HG02571 (cell line): ENCODE data around the gene CACNA1C.
"Not testable (repeated sequence)": the region's sequence is repeated elsewhere in the genome, so short reads cannot be mapped to it uniquely, and the experiment has no call there.

ENCODE experiments used
- ATAC-seq: cut with Tn5 transposase; IDR thresholded peaks from one replicate; pipeline ENCODE4 v1.9.1; 2021; ENCODE audit warnings: mild to moderate bottlenecking, moderate library complexity; ENCODE audit not compliant: unreplicated experiment

Gene CACNA1C

DNA sequence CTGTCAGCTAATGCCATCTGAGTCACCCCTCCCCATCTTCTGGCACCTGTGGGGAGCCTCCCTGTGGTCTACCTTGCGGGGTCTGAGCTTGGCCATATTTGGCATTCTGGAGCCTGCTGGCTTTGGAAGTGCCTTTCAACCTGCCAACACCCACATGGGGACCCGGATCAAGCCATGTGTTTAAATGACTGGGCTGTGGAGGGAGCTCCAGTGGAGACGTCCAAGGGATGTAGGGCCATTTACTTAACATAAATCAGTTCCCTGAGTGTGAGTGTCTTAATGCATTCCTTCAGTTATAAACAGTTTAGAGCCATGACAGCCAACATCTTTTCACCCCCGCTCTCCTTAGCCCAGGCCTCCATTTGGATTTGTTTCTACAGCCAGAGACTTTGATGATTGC is 22.0 kb downstream of the CACNA1C start:
- no peak for ATAC-seq

DNA sequence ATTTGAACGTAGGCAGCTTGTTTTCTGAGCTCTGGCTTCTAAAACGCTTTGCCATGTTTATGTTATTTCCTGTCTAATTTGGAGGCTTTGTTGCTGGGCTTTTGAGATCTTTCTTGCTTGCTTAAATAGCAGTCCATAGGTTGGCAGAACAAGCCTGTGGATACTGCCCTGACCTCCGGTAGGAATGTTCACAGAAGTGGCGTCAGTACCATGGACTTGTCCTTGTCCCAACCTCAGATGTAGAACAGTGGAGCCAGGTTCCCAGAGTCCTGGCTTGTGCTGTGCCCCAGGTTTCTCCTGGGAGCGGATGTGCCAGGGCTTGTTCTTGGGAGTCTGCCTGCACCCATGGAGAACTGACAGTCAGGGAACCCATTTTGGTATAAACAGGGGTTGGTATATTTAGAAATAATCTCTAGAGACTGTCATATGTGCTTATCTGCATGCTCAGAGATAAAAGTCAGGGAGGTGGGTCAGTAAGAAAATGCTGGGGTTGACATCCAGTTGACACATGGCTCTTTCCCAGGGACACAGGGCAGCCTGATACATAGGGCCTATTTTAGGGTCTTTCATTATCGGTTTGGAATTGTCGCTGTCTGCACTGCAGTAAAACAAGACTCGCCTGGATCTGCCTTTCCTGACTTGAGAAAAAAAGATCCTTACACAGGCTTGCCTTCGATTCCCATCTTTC is 22.9 kb downstream of the CACNA1C start:
- ATAC-seq, result no peak

GRCh38 chr12:2076196-2076570 is 23.4 kb downstream of the CACNA1C start:
- no peak for ATAC-seq

GRCh38 chr12:2076728-2077127 is 23.9 kb downstream of the CACNA1C start:
- ATAC-seq, result no peak

DNA sequence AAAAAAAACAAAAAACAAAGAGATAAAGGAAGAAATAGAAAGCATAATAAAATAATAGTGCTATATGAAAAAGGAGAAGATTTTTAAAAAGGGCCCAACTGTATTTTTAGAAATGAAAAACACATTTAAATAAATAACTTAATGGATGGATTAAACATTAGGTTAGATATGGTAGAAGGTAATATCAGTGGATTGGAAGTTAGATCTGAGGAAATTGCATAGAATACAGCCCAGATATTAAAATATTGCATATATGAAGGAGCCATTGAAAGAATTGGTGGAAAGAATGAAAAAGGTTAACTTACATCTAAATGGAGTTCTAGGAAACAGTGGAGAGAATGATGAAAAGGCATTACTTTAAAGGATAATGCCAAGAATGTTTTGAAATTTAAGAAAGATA is 27.8 kb downstream of the CACNA1C start:
- ATAC-seq, result no peak

DNA sequence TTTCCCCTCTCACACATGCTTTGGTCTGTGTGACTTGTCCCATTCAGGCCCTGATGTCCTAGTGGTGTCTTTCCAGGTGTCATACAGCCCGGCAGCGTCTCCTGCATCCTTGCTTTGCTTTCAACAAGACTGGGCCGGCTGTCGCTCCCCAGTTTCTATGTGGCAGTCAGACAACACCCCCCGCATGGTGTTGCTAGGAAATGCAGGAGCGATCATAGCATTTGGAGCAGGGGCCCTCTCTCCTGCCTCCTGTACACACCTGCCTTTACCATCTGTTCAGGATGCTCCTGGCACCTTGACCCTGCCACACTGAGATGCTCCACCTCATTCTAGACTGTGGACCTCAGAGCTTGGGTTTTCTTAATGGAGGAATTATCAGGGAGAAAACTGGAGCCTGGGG is 29.5 kb downstream of the CACNA1C start:
- ATAC-seq, result no peak

DNA sequence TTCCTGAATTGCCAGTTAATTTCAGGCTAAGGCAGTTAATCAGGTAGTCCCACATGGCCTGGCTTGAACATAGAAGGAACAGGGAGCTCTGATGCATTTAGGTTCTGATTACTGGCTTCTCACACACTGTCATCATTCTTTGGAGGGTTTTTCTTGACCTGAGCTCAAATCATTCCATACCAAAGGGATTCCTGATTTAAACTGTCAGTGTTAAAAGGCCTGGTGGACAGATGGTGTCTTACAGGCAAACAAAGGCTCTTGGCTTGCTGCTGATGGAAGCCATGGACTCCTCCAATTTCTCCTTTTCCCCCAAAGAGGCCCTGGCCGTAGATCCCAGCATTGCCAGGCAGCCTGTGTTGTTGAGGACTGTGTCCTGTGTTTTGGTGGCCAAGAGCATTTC is 30.2 kb downstream of the CACNA1C start:
- ATAC-seq, result no peak

DNA sequence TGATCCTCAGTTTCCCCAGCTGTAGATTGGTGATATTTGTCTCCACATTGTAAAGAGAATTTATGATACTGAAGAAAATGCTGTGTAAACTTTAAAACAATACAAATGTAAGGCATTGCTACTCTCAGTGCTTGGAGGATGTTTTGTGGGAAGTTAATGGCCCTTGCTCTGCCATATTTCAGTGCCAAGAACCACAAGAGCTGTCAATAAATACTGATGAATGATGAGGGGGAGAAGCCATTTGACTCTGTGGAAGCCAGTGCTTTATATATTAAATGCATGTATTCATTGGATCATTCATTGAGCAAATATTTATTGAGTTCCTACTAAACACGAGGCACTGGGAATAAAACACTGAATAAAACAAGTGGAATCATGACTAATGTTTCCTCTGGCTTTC is 30.8 kb downstream of the CACNA1C start:
- ATAC-seq, result no peak

DNA sequence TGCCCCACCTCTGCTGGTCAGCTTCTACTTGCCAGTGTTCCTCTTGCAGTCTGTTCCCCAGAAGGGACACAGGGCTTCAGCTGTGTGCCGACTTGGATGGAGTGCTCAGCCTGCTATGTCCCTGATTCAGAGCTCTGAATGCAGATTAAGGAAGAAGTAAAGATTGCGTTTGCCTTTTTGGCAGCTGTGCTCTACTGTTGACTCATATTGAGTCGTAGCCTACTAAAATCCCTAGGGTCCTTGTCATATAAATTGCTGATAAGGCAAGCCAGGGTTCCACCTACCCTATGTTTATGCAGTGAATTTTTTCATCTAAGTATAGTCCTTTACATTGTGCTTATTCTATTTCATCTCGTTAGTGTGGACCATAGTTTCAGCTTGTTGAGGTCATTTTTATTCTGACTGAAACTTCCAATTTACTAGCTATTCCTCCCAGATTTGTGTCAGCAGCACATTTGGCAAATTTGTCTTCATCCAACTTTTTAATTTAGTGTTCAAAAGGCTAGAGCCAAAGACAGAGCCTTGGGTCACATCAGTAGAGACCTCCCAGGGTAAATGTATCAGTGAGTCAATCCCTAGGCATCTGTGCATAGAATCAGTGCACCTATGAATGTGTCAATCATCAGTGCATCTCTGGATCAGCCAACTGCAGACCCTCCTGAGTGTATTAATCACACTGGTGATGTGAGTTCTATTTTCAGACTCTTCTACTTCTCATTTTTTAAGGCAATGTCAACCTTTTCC is 31.9 kb downstream of the CACNA1C start:
- no peak for ATAC-seq

GRCh38 chr12:2092354-2092753 is 39.6 kb downstream of the CACNA1C start:
- no peak for ATAC-seq

GRCh38 chr12:2092890-2093289 is 40.1 kb downstream of the CACNA1C start:
- no peak for ATAC-seq

GRCh38 chr12:2094597-2094996 is 41.8 kb downstream of the CACNA1C start:
- no peak for ATAC-seq

GRCh38 chr12:2095878-2096277 is 43.1 kb downstream of the CACNA1C start:
- no peak for ATAC-seq

GRCh38 chr12:2097617-2098016 is 44.8 kb downstream of the CACNA1C start:
- no peak for ATAC-seq

DNA sequence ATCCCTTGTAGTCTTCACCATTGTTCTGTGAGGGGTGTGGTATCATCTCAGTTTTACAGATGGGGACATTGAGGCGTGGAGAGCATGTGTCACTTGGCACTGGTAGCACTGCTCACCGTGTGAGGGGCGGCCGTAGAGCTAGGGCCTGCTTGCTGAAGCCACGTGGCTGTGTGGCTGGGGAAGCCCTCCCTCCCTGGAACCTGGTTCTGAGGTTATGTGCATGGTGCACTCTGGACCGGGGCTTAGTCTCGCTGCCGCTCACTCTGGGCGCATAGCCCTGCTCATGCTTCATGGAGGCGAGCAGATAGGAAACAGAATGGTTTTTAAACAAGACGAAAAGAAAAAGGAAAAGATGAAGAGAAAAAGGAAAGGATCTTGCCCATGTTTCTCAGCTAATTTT is 46.1 kb downstream of the CACNA1C start:
- ATAC-seq, result no peak

DNA sequence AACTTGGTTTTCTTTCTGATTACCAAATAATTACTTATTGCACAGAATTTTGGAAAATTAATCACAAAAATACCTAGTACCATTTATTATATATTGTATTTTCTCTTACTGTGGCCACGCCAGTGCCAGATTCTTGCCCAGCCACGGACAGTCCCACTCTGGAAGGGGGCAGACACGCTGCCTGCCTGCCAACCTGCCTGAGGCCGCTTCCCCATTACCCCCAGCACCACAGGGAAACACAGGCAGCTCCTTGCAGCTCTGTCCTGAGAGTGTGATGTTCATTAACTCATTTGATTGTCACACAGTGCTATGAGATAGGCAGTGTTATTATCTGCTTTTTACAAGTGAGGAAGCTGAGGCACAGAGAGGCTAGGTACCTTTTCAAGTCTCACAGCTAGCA is 46.8 kb downstream of the CACNA1C start:
- no peak for ATAC-seq

- ATAC-seq, result no peak
Observed at GRCh38 chr12:2101359-2101758, 48.6 kb downstream of the CACNA1C start.

DNA sequence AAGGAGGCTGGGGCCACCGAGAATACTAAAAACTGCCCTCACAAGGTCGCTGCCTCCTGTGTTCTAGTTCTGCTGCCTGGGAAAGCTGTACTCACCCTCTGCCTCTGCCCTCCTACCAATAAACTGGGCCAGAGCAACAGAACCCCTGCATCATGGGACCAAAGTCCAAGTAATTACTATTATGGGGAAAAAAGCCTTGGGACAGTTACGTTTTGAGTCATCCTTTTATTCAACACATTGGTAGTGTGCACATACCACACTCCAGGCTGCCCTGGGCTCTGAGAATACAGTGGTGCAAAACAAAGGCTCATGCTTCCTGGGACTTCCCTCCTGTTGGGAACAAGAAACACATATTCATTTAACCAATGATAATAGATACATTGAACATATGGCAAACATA is 49.0 kb downstream of the CACNA1C start:
- ATAC-seq, result no peak

DNA sequence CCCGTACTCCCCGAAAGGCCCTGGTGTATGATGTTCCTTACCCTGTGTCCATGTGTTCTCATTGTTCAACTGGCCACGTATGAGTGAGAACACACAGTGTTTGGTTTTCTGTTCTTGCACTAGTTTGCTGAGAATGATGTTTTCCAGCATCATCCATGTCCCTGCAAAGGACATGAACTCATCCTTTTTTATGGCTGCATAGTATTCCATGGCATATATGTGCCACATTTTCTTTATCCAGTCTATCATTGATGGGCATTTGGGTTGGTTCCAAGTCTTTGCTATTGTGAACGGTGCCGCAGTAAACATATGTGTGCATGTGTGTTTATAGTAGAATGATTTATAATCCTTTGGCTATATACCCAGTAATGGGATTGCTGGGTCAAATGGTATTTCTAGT is 49.9 kb downstream of the CACNA1C start:
- not testable (repeated sequence) for ATAC-seq

- ATAC-seq, result not testable (repeated sequence)
Observed at GRCh38 chr12:2105387-2105786, 52.6 kb downstream of the CACNA1C start.

GRCh38 chr12:2108166-2108565 is 55.4 kb downstream of the CACNA1C start:
- ATAC-seq, result no peak

DNA sequence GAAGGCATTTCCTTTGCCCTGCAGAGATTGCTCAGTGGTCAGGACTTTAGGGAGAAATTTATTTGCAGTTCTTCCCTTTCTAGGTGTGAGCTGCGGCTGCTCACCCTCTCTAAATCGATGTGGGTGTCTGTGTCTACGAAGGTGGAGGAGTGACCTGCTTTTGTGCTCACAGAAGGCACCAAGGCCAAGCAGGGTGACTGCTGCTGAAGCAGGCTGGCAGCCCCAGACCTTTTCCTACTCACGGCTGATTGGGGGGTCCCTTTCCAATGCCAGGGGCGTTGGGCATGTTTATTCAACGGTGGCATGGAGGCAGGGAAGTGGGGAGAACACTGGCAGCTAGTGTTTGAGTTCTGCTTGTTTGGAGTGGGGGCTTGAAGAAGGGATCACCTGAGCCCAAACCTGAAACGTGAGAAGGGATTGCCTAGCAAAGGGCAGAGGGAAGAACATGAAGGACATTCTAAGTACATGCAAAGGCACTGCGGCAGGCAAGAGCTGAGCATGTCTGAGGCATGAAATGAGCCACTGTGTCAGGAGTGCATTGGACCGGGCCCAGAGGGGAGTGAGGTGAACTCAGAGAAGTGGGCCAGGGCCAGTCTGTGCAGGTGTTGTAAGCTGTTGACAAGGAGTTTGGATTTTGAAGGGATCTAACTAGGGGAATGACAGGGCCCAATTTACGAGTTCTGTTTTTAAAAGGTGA is 56.3 kb downstream of the CACNA1C start:
- ATAC-seq, result no peak
